Measurements from ENCODE around the gene ASIC4. TPM values are rescaled to one million over a fixed set of nuclear protein-coding genes. Genes with fewer than 3 reads are reported as not detected.

Gene ASIC4
- total and polyA plus RNA-seq, 2 of the 13 experiments (the other 11 are each of a cell fraction or from before 2014, with no cell fraction given): 0.03 TPM; not detected in 1

GRCh38 chr2:219572237-219573001 is 58.1 kb downstream of the ASIC4 start, which contains the start of gene INHA (continued):
- TF ChIP-seq LCORL (IDR thresholded peaks at IDR 0.05) (no peak), LCORL (CRISPR knock-in tag; IDR thresholded peaks at IDR 0.05) (0 out of 2 replicates have a peak, but pooled peaks have one; percentile 9), ZMYM2 (CRISPR knock-in tag; IDR thresholded peaks at IDR 0.05) (no peak), ZFP82 (CRISPR knock-in tag; IDR thresholded peaks at IDR 0.05; ENCODE audit: borderline replicate concordance) (no peak), ZSCAN29 (CRISPR knock-in tag; conservative IDR thresholded peaks at IDR 0.05) (0 out of 2 replicates have a peak, but pooled peaks have one; percentile 3), SNAPC5 (CRISPR knock-in tag; IDR thresholded peaks at IDR 0.05; ENCODE audit: borderline replicate concordance) (no peak), TFDP1 (CRISPR knock-in tag; IDR thresholded peaks at IDR 0.05; ENCODE audit: borderline replicate concordance) (no peak), EHMT2 (IDR thresholded peaks at IDR 0.05; ENCODE audit: borderline replicate concordance, low read depth, low read length) (no peak), NCOR1 (IDR thresholded peaks at IDR 0.05; ENCODE audit: borderline replicate concordance, low read length) (no peak), KAT7 (CRISPR knock-in tag; IDR thresholded peaks at IDR 0.05; ENCODE audit: borderline replicate concordance) (no peak), ELF4 (CRISPR knock-in tag; IDR thresholded peaks at IDR 0.05; ENCODE audit: borderline replicate concordance) (no peak), HMGXB3 (CRISPR knock-in tag; IDR thresholded peaks at IDR 0.05; ENCODE audit: borderline replicate concordance) (no peak), MAF1 (CRISPR knock-in tag; IDR thresholded peaks at IDR 0.05; ENCODE audit: borderline replicate concordance) (no peak), ZNF331 (CRISPR knock-in tag; IDR thresholded peaks at IDR 0.05) (no peak), KLF11 (CRISPR knock-in tag; IDR thresholded peaks at IDR 0.05) (no peak), RNF2 (conservative IDR thresholded peaks at IDR 0.05; ENCODE audit: low read depth) (no peak), KMT2B (CRISPR knock-in tag; IDR thresholded peaks at IDR 0.05) (no peak), RCOR2 (CRISPR knock-in tag; IDR thresholded peaks at IDR 0.05) (0 out of 2 replicates have a peak, but pooled peaks have one; percentile 54), HOXD1 (CRISPR knock-in tag; IDR thresholded peaks at IDR 0.05) (peak; percentile 60; the same call in 1 of the 2 replicates), BRF2 (CRISPR knock-in tag; IDR thresholded peaks at IDR 0.05) (no peak), ZNF446 (CRISPR knock-in tag; IDR thresholded peaks at IDR 0.05) (no peak), KDM6A (CRISPR knock-in tag; IDR thresholded peaks at IDR 0.05; ENCODE audit: low read depth) (no peak), MLX (CRISPR knock-in tag; IDR thresholded peaks at IDR 0.05) (no peak), GFI1 (CRISPR knock-in tag; IDR thresholded peaks at IDR 0.05; ENCODE audit: borderline replicate concordance) (no peak)

Data from HepG2 (cell line).